GM18868 (cell line): ENCODE data around the gene HAP1.
"Not testable (repeated sequence)": the region's sequence is repeated elsewhere in the genome, so short reads cannot be mapped to it uniquely, and the experiment has no call there.

Experiments
- ATAC-seq: cut with Tn5 transposase; IDR thresholded peaks from one replicate; pipeline ENCODE4 v1.9.1; 2021; ENCODE audit warnings: mild to moderate bottlenecking, moderate library complexity; ENCODE audit not compliant: unreplicated experiment

The HAP1 gene

DNA sequence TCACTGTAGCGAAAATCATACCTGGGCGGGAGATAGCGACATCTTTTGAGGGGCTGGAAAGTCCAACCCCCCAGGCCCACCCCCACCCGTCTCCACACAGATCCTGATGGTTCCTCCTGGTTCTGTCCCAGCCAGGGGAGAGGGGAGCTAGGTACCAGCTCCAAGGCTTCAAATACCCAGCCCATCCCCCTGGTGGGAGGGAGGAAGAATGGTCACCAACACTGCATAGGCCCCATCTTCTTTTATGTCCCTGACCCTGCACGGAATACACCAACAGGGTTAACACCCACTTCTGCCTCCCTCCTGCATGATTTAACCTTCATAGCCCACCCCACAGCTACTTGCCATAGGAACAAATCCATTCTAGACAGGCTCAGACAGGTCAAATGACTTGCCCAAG lies 9.3 kb downstream of the HAP1 start:
- no peak for ATAC-seq

DNA sequence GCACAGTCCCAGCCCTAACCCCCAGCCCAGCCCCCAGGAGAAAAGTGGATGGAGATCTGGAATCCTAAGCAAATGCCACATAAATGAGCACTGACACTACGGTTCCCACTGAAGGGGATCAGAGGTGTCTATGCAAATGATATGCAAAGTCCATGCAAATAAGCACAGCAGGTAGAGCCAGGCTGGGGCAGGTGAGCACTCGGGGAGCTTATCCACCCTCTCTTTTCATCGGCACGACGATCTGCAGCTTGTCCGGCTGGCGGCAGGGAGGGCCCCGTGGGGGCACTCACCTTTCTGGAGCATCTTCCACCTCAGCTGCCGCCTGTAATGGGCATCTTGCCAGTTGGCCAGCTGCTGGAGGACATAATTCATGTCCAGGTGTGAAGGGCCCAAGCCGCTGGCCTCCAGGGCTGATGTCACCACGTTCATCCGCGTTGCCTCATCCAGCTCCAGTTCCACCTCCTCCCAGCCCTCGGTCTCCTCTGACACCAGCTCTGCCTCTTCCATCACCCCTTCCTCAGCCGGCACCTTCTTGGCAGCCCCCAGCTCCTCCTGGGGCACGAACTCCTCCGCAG lies 9.9 kb downstream of the HAP1 start:
- ATAC-seq = no peak

DNA sequence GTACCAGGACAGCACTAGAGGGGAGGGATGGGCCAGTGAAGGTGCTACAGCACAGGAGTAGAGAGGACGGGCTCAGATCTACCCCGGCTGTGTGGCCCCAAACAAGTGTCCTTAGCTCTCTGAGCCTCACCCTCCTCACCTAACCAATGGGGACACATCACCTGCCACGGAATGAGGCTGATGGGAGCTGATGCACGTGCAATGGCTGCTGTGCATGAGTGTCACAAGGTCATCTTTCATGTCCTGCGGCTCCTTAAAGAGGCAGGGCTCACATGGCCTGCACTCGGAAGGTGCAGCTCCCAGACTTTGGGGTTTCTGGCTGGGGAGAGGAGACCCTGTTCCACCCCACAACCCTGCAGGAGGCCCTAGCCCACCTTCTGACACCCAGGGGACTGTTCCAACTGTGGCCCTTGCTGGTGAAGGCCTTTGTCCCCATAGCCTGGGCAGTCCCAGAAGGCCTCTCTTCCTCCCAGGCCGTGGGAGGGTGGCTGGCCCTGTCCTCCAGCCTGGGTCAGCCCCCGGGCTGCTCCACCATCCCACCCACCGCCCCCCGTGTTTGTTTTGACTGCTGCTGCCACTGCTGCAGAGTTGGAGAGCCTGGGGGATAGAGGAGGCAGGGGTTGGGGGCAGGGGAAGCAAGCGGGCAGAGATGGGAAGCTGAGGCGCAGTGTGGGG lies 10.5 kb downstream of the HAP1 start:
- no peak for ATAC-seq

DNA sequence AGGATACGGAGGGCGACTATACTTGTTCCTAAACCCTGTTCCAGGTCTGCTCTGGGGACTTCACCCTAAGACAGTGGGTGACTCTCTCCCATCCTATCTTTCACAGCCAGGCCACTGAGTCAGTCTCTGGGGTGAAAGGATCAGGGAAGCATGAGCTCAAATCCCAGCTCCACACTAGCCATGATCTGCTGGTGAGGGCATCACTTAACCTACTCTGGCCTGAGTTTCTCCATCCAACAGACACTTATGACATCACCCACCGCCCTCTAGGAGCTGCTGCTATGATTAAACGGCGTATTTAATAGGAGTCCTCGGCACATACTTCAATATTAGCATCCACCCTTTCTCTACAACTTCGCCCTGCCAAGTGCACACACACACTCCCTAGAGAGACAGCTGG lies 12.2 kb downstream of the HAP1 start:
- no peak for ATAC-seq

DNA sequence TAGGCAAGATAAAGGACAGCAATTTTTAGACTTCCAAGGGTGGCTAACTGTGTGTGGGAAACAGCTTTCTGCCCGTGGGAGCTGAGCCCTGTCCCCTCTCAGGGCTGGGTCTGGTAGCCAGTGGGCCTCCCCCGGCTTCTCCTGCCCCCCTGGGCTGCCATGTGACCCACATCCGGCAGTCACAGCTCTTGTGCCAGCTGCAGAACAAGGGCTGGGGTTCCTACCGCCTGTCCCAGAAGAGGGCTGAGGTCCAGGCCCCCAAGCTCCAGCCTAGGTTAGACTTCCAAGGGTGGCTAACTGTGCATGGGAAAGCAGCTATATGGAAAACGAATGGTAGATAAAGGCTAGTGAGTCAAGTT lies 16.2 kb downstream of the HAP1 start:
- no peak for ATAC-seq

DNA sequence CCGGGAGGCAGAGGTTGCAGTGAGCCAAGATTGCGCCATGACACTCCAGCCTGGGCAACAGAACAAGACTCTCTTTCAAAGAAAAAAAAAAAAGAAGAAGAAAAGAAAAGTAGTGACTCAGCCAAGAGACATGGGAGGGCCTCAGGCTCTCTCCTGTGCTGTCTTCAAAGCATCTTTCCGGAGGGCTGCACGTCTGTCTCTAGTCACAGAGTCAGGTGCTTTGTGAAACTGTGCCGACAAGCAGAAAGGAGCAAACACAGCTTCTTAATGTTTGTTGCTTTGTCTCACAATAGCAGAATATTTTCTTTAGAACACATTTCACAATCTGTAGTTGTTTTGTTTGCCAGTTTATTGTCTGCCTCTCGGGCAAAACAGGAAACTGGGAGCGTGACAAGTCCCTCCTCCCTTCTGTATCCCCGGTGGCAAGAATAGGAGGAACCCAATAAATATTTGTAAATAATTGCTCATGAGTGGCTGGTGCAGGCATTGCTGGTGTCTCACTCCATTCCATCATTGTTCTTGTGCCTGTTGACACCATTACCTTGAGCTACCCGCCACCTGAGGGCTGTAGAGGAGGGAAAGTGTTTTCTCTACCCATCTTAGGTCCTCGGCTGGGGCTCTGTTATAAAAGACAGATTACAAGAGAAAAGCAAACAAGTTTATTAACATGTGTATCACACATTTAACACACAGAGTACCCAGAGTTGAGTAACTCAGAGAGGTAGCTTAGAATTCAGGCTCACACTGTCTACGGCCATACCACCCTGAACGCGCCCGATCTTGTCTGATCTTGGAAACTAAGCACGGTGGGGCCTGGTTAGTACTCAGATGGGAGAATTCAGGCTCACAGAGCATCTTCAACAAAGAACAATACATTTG lies 16.8 kb downstream of the HAP1 start:
- ATAC-seq = no peak

DNA sequence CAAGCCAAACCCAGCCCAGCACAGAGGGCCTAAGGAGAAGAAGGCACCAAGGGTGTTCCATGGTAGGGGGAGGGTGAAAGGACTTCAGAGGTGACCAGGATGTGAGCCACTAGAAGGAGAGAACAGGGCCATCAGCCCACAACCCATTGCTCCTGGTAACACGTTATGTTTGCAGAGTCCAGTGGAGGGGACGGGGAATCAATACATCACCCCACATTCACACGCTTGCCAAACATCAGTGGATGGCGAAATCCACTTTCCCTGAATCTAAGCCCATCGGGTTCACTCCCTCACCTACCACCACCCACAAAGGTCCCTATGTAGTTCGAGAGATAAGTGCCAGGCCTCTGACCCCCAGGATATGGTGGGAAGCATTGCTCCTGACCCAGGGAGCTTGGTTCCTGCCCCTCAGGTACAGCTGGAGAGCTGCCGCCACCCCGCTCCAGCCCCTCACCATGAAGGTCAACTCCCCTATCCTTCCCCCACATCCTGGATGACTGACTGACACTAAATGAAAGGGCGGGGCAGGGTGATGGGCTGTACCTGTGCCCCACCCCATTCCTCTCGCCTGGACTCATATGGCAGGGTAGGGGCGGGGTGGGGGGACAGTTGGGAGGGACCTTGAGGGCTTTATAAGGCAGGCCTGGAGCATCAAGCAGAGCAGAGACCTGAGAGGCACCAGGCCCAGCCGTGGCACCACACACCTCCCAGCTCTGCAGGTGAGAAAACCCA lies 22.6 kb downstream of the HAP1 start, which contains the start of gene GAST:
TSS of gene GAST (plus strand) at position 663 of the 732 bp plus-strand sequence. CDS start 3,106 bp downstream, outside the sequence.
- no peak for ATAC-seq

DNA sequence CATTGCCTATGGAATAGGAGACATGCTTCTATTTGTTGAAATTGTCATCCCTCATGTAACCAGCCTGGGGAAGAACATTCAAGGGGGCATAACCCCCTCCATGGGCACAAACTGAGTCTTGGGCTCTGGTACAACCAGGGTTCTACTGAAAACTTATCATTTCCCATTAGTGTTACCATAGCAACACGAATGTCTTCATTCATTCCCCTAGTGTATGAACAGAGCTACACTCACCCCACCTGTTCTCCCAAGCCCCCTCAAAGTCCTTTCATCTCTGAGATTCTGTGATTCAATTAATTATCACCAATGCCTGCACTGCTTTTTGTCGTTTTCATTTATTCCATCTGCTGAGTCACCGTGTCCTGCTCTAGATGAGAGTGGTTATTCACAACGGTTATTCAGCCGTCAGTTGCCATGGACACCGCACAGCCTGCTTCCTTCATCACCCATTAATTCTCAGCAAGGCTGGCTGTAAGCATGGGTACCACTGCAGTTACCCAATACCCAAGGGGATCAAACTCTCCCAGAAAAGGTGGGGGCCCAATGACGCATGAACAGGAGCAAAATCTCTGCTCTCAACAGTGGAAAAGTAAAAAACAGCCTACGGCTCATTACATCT lies 23.9 kb downstream of the HAP1 start:
- no peak for ATAC-seq

DNA sequence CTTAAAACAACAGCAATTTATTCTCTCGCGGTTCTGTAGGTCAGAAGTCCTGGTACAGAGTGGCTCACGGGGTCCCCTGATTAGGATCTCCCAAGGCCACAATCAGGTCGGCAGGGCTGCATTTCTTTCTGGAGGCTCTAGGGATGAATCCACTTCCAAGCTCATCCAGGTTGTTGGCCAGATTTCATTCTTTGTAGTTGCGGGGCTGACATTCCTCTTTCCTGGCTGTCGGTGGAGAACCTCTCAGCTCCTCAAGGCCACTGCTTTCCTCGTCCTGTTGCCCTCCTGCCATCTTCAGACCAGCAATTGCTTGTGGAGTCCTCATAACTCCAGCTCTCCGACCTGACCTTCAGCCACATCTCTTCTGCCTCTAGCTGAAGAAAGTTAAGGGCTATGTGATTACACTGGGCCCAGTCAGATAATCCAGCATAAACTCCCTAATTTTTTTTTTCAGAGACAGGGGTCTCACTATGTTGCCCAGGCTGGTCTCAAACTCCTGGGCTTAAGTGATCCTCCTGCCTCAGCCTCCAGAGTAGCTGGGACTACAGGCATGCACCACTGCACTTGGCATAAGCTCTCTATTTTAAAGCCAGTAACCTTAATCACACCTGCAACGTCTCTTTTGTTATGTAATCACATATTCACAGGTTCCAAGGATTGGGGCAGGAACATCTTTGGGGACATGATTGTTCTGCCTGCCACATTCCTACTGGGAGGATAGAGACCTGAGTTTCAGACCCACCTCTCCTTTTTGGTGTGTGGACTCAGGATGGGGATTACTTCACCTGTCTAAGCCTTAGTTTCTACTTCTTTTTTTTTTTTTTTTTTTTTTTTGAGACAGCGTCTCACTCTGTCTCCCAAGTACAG lies 26.4 kb downstream of the HAP1 start:
- no peak for ATAC-seq

DNA sequence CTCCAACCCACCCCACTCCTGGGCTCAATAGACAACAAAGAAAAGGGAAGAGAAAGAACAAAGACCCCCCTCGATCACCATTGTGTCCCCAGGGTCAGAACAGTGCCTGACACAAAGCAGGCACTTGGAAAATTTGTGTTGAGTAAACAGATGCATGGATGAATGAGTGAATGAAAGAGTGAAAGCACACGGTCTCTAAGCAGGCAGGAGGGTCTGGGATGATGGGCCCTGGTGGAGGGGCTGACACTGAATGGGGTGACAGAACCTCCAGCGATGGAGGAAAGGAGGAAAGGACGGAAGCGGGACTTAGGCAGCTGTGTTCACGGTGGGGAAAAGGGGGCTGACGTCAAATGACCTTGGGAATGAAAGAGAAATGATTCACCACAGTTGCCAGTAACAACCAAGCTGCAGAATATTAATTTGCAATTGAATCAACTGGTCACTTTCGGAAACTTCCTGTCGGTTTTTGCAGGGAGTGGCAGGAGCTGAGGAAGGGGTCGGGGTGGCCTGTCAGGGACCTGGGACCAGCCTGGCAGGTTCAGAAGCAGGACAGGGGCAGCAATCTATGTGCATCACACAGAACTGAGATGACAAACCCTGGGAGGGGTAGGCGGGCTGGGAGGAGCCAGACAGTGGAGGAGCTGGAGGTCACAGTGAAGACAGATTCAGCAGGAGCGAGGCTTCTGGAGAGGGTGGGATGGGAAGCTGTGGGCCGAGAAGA lies 29.0 kb downstream of the HAP1 start:
- ATAC-seq = no peak

DNA sequence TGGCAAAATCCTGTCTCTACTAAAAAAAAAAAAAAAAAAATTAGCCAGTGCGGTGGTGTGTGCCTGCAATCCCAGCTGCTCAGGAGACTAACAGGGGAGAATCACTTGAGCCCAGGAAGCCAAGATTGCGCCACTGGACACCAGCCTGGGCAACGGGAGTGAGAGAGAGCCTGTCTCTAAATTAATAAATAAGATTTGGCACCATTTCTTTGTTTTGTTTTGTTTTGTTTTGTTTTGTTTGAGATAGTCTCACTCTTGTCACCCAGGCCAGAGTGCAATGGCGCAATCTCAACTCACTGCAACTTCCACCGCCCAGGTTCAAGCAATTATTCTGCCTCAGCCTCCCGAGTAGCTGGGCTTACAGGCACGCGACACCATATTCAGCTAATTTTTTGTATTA lies 31.7 kb downstream of the HAP1 start:
- no peak for ATAC-seq

DNA sequence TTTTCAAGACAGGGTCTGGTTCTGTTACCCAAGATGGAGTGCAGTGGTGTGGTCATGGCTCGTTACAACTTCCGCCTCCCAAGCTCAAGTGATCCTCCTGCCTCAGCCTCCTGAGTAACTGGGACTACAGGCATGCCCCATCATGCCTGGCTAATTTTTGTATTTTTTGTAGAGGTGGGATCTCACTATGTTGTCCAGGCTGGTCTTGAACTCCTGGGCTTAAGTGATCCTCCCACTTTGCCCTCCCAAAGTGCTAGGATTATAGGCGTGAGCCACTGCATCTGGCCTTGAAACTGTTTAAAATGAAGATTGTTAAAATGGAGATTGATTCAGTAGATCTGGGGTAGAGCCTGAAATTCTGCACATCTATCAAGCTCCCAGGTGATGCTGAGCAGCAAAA lies 33.6 kb downstream of the HAP1 start:
- ATAC-seq = not testable (repeated sequence)

DNA sequence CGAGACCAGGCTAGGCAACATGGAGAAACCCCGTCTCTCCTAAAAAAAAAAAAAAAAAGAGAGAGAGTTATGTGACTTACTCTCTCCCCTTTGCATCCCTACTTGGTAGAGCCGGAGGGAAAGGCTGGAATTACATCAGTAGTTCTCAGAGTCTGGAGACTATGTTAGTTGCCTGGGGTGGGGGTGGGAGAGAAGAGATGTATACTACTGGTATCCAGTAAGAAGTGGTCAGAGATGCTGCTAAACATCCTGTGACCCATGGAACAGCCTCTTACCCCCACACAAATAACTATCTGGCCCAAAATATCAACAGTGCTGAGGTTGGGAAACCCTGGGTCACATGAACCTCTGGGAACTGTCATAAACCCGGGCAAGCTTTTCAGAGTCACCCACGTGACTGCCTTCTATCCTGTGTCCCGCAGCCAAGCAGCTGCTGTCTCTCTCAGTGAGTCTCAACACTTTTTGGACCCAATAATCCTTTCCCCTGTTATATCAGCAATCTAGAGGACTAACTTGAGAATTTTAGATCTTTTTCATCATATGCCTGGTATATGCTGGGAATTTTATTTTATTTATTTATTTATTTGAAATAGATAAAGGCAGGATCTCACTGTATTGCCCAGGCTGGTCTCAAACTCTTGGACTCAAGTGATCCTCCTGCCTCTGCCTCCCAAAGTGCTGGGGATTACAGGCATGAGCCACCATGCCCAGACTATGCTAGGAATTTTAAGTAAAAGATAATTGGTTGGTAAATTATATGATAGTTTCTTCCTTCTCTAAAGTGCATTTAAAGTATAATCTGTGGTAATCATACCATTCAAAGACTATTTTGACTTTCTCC lies 37.1 kb downstream of the HAP1 start:
- ATAC-seq = no peak

DNA sequence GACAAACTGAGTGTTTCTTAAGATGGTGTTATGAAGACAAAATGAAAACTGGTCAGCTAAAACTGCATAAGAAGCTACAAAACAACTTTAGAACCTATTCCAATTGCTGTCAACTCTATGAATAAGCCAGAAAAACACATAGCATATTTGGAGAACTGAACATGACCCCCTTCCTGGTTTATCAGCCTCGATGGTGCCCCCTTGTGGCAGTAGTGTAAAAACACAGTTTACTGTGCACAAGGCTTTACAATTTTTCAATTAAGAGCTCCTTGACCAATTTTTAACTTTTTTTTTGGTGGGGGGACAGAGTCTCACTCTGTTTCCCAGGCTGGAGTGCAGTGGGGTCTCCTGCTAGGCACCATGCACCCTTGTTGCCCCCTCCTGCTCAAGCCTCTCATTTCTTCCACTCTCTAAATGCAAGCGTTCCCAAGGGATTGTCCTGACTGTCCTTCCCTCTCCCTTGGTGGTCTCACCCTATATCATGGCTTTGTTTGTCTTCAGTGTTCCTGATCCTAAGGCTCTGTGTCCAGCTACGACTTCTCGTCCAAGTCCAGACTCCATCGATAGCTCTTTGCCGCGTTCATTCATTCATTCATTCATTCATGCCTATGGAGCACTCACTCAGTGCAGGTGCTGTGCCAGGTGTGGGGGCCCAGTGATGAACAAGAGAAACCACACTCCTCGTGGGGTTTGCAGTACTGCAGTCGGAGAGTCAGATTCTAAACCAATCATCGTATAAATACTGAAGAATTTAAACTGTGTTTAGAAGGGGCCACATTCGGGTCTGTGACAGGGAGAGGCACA lies 38.3 kb downstream of the HAP1 start:
- no peak for ATAC-seq

DNA sequence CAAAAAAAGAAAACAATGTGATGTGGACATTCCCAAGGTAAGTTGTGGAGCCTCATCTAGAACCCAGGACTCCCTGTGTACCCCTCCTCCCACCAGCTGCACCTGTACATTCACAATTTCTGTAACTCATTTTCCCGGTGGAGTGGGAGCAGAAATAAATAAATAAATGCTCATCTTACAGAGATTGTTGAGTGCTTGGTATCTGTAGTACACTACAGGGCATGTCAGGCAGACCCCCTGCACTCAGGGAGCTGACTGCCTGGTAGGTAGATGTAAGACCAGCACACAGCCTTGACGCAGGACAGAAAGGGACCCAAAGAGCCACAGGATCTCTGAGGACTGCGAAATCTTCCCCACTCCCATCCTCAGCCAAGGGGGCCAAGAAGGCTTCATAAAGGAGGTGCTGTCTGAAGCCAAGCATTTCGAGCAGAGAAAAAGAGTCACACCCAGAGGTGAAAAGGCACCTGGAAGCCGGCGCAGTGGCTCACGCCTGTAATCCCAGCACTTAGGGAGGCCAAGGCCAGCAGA lies 39.2 kb downstream of the HAP1 start:
- no peak for ATAC-seq

DNA sequence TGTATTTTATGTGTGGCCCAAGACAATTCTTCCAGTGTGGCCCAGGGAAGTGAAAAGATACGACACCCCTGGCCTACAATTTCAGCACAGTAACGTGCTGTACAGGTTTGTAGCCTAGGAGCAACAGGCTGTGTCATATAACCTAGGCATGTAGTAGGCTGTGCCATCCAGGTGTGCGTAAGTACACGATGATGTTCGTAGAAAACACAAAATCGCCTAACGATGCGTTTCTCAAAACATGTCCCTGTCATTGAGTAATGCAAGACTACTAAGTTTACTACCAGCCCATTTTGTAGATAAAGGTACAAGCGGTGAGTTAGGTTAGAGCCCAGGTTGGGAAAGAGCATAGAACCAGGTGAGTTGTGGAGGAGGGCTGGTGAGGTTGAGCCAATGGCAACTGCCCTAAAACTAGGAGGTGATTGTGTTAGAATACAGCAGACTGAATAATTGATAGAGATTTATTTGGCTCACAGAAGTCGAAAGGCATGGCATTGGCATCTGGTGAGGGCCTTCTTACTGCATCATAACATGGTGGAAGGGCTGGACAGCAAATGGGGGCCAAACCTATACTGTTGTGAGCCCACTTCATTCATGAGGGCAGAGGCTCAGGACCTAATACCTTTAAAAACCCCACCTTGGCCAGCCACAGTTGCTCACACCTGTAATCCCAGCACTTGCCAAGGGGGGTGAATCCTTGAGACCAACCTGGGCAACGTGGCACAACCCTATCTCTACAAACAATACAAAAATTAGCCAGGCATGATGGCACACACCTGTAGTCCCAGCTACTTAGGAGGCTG lies 41.5 kb downstream of the HAP1 start:
- ATAC-seq = no peak
